GM12865 (cell line): Measurements from ENCODE around the gene PRDX5.
A peak's percentile ranks its signal among the peaks of the same experiment; 100 is the strongest.
"Not testable (repeated sequence)": the region's sequence is repeated elsewhere in the genome, so short reads cannot be mapped to it uniquely, and the experiment has no call there.

Source experiments
- DNase-seq: peaks from one replicate; pipeline ENCODE4 v3.0.0; 2010; ENCODE audit warnings: low read depth
- H3K4me3 ChIP-seq: 2 replicates; pipeline ENCODE4 v1.5.1; 2011; ENCODE audit warnings: mild to moderate bottlenecking, low read depth, low read length, control low read depth
- CTCF ChIP-seq: IDR thresholded peaks from 2 replicates; pipeline ENCODE4 v1.5.1; 2011; ENCODE audit warnings: low read length, control low read depth, low read depth, inconsistent platforms; ENCODE audit not compliant: insufficient read depth; ENCODE audit errors: missing control alignments

PRDX5 gene

DNA sequence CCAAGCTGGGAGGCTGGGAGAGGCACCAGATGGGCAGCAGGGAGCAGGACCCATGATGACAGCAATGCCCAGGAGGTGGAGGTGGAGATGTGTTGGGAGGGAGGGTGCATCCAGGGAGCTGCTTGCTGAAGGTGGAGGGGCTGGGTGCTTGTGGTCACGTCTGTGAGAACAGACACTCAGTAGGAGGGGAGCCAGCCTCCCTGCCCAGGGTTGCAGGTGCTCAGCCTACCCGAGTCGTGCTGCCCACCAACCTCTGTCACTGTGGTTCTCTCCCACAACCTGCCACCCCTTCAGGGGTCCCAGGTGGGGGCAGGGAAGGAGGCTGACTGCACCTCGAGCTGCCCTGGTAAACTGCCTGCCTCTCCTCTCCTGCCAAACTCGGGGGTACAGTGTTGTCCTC lies 5.5 kb downstream of the PRDX5 start:
- no peak overlapping the region for H3K4me3 ChIP-seq

DNA sequence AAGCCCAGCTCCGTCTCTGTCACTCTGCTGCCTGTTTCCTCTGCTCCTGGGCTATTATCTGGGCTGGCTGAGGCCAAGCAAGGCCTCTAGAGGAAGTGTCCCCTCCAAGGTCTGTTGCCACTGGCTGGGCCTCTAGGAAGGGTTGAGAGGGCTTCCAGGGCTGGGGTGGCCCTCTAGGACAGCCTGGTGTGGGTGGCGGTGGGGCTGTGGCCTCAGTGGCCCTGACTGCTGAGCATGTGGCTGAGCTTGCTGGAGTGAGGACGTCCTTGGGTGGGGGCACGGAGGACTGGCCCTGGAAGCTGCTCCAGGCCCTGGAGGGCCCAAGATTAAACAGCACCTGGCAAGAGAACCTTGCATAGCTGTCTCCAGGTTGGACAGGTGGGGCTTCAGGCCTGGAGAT lies 6.1 kb downstream of the PRDX5 start:
- H3K4me3 ChIP-seq, DNase-seq: not testable (repeated sequence)

More for the DNA sequence above, 5.5 kb downstream of the PRDX5 start:
- TF ChIP-seq CTCF, result no peak
- DNase-seq, result no peak

GRCh38 chr11:64324692-64325469 lies 7.0 kb downstream of the PRDX5 start:
- H3K4me3 ChIP-seq, result no peak overlapping the region
- no peak for DNase-seq
- TF ChIP-seq CTCF, result no peak

DNA sequence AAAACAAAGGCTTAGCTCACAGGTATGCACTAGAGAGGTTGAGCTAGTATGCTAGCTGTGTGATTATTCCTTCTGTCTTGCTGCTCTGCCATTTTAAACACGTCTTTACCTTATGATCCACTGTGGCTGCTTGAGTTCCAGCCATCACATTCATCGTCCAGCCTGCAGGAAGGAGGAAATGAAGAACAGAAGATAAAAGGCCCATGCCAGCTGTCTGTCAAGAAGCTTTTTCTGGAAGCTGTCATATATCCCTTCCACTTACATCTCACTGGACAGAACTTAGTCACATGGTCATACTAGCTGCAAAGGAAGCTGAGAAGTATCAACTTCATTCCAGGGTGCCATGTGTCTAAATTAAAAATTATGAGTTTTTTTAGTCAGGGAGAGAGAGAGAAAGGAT lies 9.5 kb downstream of the PRDX5 start:
- H3K4me3 ChIP-seq, result no peak overlapping the region
- no peak for TF ChIP-seq CTCF
- no peak for DNase-seq

GRCh38 chr11:64327993-64328392 lies 10.1 kb downstream of the PRDX5 start:
- TF ChIP-seq CTCF, result no peak
- DNase-seq, result no peak
- H3K4me3 ChIP-seq, result no peak overlapping the region

GRCh38 chr11:64330888-64331287 lies 13.0 kb downstream of the PRDX5 start:
- TF ChIP-seq CTCF, result no peak
- no peak overlapping the region for H3K4me3 ChIP-seq
- DNase-seq, result no peak

GRCh38 chr11:64331569-64332371 lies 13.8 kb downstream of the PRDX5 start:
- peak; percentile 87 for TF ChIP-seq CTCF
- no peak overlapping the region for H3K4me3 ChIP-seq
- peak; percentile 95 for DNase-seq
